Left ventricle myocardium inferior (tissue), 1 donor: Measurements from ENCODE around the gene DLG2. TPM values are rescaled to one million over a fixed set of nuclear protein-coding genes. Genes with fewer than 3 reads are reported as not detected.

ENCODE experiments used
- DNase-seq: peaks from one replicate; pipeline ENCODE4 v3.0.0-alpha.2; 2020
- H3K27ac ChIP-seq: fragments of 200-600 bp; replicated peaks from 2 replicates; pipeline ENCODE4 v1.8.0; 2021
- H3K27me3 ChIP-seq: fragments of 200-600 bp; 2 replicates; pipeline ENCODE4 v1.8.0; 2021; ENCODE audit warnings: low read depth
- H3K36me3 ChIP-seq: fragments of 200-600 bp; 2 replicates; pipeline ENCODE4 v1.8.0; 2021
- H3K4me1 ChIP-seq: fragments of 200-600 bp; 2 replicates; pipeline ENCODE4 v1.8.0; 2021
- H3K4me3 ChIP-seq: fragments of 200-600 bp; 2 replicates; pipeline ENCODE4 v1.8.0; 2021; ENCODE audit warnings: mild to moderate bottlenecking, moderate library complexity
- H3K9me3 ChIP-seq: fragments of 200-600 bp; replicated peaks from 2 replicates; pipeline ENCODE4 v1.8.0; 2021
- intact Hi-C: fragments of 100-400 bp; cut with micrococcal nuclease; formaldehyde crosslinking; loops from one replicate; pipeline ENCODE4 v1.11.0; 2022
- total RNA-seq: library from RNA; stranded (reverse); fragmentation: NEBNext Ultra II Directional; extraction: Animal tissue kit (Norgen Biotek cat#: 25700); gene quantifications from one replicate; pipeline ENCODE4 v1.2.1, GENCODE V29; 2021
- TF ChIP-seq, protein P1 (sequence below): fragments of 200-600 bp; IDR thresholded peaks from 2 replicates; pipeline ENCODE4 v1.8.0; 2021; ENCODE audit warnings: antibody characterized with exemption, mild to moderate bottlenecking, borderline replicate concordance
- donor health status: DM: no; HTN: yes; CAD: no; lungs with severe emphysema.

DLG2 gene
- total RNA-seq, 1 donor from 2014 or later = 6.5 TPM

DNA sequence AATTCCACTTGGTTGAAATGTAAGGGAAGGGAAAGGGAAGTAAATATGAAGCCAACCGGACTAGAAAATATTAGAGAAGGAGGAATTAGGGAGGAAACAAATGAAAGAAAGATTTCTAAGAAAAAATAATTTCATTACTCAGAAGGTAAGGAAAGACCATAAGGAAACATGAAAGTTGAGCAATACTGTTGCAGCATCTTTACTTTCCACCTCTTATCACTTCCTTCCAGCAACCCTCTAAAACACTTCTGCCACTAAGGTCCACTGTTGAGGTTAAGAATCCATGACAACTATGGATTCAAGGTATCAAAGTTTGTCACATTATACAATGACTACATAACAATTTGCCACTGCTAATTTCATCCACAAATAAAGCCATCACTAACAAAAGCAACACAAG lies 308.6 kb downstream of the DLG2 start:
- intact Hi-C loops = no loop called here
- H3K27me3 ChIP-seq = no peaks in the 10 kb centered on the region
- TF ChIP-seq, protein P1, sequence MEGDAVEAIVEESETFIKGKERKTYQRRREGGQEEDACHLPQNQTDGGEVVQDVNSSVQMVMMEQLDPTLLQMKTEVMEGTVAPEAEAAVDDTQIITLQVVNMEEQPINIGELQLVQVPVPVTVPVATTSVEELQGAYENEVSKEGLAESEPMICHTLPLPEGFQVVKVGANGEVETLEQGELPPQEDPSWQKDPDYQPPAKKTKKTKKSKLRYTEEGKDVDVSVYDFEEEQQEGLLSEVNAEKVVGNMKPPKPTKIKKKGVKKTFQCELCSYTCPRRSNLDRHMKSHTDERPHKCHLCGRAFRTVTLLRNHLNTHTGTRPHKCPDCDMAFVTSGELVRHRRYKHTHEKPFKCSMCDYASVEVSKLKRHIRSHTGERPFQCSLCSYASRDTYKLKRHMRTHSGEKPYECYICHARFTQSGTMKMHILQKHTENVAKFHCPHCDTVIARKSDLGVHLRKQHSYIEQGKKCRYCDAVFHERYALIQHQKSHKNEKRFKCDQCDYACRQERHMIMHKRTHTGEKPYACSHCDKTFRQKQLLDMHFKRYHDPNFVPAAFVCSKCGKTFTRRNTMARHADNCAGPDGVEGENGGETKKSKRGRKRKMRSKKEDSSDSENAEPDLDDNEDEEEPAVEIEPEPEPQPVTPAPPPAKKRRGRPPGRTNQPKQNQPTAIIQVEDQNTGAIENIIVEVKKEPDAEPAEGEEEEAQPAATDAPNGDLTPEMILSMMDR = no peak

DNA sequence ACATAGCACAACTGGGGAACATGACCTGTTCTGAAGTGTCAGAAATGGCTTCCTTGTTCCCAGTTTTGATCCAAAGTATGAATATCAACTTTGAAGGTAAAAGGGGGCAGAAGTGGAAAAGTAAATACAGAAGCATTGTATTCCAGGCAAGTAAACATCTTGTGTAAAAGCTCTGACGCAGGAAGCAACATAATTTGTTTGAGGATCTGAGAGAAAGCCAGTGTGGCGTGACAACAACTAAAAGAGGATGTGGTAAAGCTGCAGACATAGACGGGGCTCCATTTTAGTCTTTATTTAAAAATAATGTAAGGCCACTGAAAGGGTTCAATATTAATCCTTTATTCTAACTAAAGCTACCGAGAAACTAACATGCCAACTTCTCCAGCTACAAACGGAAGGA lies 310.2 kb downstream of the DLG2 start:
- no peak for DNase-seq
- H3K4me1 ChIP-seq = no peaks in the 10 kb centered on the region
- no peaks in the 10 kb centered on the region for H3K9me3 ChIP-seq
- H3K27me3 ChIP-seq = no peaks in the 10 kb centered on the region
- no peak overlapping the region for H3K4me3 ChIP-seq
- no peaks in the 10 kb centered on the region for H3K36me3 ChIP-seq
- H3K27ac ChIP-seq = no peak overlapping the region
- intact Hi-C loops = no loop called here
- TF ChIP-seq, protein P1 = no peak

More for the DNA sequence above, 308.6 kb downstream of the DLG2 start:
- DNase-seq = no peak
- Histone ChIP-seq H3K4me1 (no peaks in the 10 kb centered on the region), H3K9me3 (no peaks in the 10 kb centered on the region), H3K36me3 (no peaks in the 10 kb centered on the region), H3K4me3 (no peak overlapping the region), H3K27ac (no peak overlapping the region)

DNA sequence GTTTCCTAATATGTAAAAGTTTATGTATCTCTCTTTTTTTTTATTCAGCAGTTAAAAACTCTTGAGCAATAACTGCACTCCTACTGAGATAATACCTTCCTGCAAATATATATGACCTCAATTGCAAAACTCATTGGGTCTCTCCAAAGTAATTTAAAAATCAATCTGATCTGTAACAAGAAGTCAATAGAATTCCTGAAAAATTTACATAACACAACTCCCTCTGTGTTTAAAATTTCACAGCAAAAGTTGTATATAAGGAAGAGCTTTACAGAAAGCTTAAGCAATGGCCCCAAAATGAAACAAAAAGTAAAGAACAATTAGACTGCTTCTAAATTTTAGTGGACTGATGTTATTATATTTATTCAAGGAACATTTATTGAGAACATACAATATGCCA lies 313.4 kb downstream of the DLG2 start:
- Histone ChIP-seq H3K27ac (no peak overlapping the region), H3K9me3 (no peaks in the 10 kb centered on the region), H3K4me1 (no peaks in the 10 kb centered on the region), H3K4me3 (no peak overlapping the region), H3K36me3 (no peaks in the 10 kb centered on the region), H3K27me3 (no peaks in the 10 kb centered on the region)
- DNase-seq = no peak
- intact Hi-C loops = no loop called here
- TF ChIP-seq, protein P1 = no peak

DNA sequence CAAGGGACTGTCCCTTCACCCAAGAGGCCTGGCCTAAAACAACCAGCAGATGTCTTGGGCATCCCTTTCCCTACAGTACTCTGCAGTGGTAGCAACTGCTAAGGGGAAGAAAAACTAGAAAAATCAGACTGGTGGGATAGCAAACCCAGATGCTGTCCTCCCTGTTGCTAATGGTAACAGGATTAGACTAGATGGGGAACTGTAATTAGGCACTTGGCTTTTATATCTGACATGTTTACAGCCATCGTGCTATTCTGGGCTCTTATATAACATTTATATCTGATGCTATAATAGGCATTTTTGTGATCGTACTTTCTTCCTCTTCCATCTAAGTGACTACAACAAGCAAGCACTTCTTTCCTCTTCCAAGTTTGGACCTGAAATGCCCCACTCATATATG lies 316.7 kb downstream of the DLG2 start:
- no peak overlapping the region for H3K27ac ChIP-seq
- no peak overlapping the region for H3K4me3 ChIP-seq
- H3K27me3 ChIP-seq = no peaks in the 10 kb centered on the region
- TF ChIP-seq, protein P1 = no peak
- H3K4me1 ChIP-seq = no peaks in the 10 kb centered on the region
- DNase-seq = no peak
- intact Hi-C loops = no loop called here
- no peaks in the 10 kb centered on the region for H3K9me3 ChIP-seq
- no peaks in the 10 kb centered on the region for H3K36me3 ChIP-seq

DNA sequence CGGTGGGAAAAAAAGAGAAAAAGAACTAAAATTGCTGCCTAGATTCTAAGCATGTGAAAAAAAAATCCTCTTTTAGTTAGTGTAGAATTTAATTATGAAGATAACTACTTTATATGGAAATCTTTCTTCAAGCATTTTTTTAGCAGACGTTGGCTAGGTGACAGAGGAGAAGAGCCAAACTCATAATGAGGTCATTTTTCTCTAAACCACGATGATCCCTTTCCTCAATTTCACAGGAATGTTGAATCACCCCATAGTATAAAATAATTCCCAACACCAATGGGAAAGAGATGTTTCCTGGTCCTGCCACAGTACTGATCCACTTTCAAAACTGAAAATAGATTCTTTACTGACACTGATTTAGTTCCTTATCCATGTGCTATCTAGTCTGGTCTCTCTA lies 319.8 kb downstream of the DLG2 start:
- intact Hi-C loops = no loop called here
- TF ChIP-seq, protein P1 = no peak
- no peak overlapping the region for H3K27ac ChIP-seq
- no peaks in the 10 kb centered on the region for H3K27me3 ChIP-seq
- H3K4me1 ChIP-seq = no peaks in the 10 kb centered on the region
- DNase-seq = no peak
- no peak overlapping the region for H3K4me3 ChIP-seq
- no peaks in the 10 kb centered on the region for H3K36me3 ChIP-seq
- no peaks in the 10 kb centered on the region for H3K9me3 ChIP-seq
